ENCODE data around the gene SPATA31C2.
A peak's percentile ranks its signal among the peaks of the same experiment; 100 is the strongest.
"Not testable (repeated sequence)": the region's sequence is repeated elsewhere in the genome, so short reads cannot be mapped to it uniquely, and the experiment has no call there.

SPATA31C2 gene

GRCh38 chr9:88114968-88115612, 23.2 kb downstream of the SPATA31C2 start:
- H3K27ac ChIP-seq; CTCF ChIA-PET; DNase-seq (ENCODE audit: low spot score); POLR2A ChIA-PET (ENCODE audit: low non-redundant PET): not testable (repeated sequence)

GRCh38 chr9:88114283-88114967, 23.9 kb downstream of the SPATA31C2 start:
- H3K27ac ChIP-seq; POLR2A ChIA-PET (ENCODE audit: low non-redundant PET); DNase-seq (ENCODE audit: low spot score); CTCF ChIA-PET: not testable (repeated sequence)

- CTCF ChIA-PET; DNase-seq (ENCODE audit: low spot score); H3K27ac ChIP-seq; POLR2A ChIA-PET (ENCODE audit: low non-redundant PET): not testable (repeated sequence)
Observed at GRCh38 chr9:88113156-88114130, 24.8 kb downstream of the SPATA31C2 start.

GRCh38 chr9:88110026-88110425, 28.2 kb downstream of the SPATA31C2 start:
- CTCF ChIA-PET = no interaction called here
- no peak overlapping the region for H3K27ac ChIP-seq
- no peak for TF ChIP-seq CTCF (conservative IDR thresholded peaks at IDR 0.05; ENCODE audit: low read depth)
- no peak for DNase-seq (ENCODE audit: low spot score)
- POLR2A ChIA-PET (ENCODE audit: low non-redundant PET) = no interaction called here

- no peak for TF ChIP-seq CTCF (conservative IDR thresholded peaks at IDR 0.05; ENCODE audit: low read depth)
- no peak for DNase-seq (ENCODE audit: low spot score)
- ChIA-PET CTCF (interaction anchor here (0.6 to 0.7 kb wide), 2 partner anchors 166 to 343 kb away, joined by 3 read pairs; no protein-coding TSS in a partner anchor), POLR2A (ENCODE audit: low non-redundant PET) (no interaction called here)
- no peak overlapping the region for H3K27ac ChIP-seq
Observed at GRCh38 chr9:88108779-88109178, 29.5 kb downstream of the SPATA31C2 start.

- POLR2A ChIA-PET (ENCODE audit: low non-redundant PET) = no interaction called here
- peak; percentile 48 for DNase-seq (ENCODE audit: low spot score)
- CTCF ChIA-PET = interaction anchor here (0.6 to 0.8 kb wide), 3 partner anchors 50 to 806 kb away, joined by 3 to 5 read pairs (median 4); no protein-coding TSS in a partner anchor
- peak; percentile 47 for TF ChIP-seq CTCF (conservative IDR thresholded peaks at IDR 0.05; ENCODE audit: low read depth)
- H3K27ac ChIP-seq = no peak overlapping the region
Observed at GRCh38 chr9:88106492-88106891, 31.8 kb downstream of the SPATA31C2 start.

- no peak overlapping the region for H3K27ac ChIP-seq
- no peak for TF ChIP-seq CTCF (conservative IDR thresholded peaks at IDR 0.05; ENCODE audit: low read depth)
- ChIA-PET POLR2A (ENCODE audit: low non-redundant PET) (no interaction called here), CTCF (interaction anchor here (0.5 kb wide), 1 partner anchor 920 kb away, joined by 3 read pairs; no protein-coding TSS in a partner anchor)
- DNase-seq (ENCODE audit: low spot score) = no peak
Observed at GRCh38 chr9:88092797-88093331, 45.4 kb downstream of the SPATA31C2 start.
